ENCODE measurements around the gene OR4C45. TPM values are rescaled to one million over a fixed set of nuclear protein-coding genes. Genes with fewer than 3 reads are reported as not detected.
"Not testable (repeated sequence)": the region's sequence is repeated elsewhere in the genome, so short reads cannot be mapped to it uniquely, and the experiment has no call there.

OR4C45 gene
- total RNA-seq: not detected

GRCh38 chr11:50032574-50032973 lies at the start of gene OR4C45:
Gene OR4C45 (plus strand): TSS chr11:50032874.
- DNase-seq (ENCODE audit: extremely low spot score in 2 of 2): no peak
- H3K4me1 ChIP-seq: no peaks in the 10 kb centered on the region
- H3K27me3 ChIP-seq: no peaks in the 10 kb centered on the region
- no peaks in the 10 kb centered on the region for H3K9me3 ChIP-seq
- H3K27ac ChIP-seq: no peak within 1 kb of the TSS
- no peaks in the 10 kb centered on the region for H3K36me3 ChIP-seq
- TF ChIP-seq POLR2AphosphoS5 (IDR thresholded peaks at IDR 0.05; ENCODE audit: insufficient read depth in 1 of 2, low read depth in 1 of 2) (no peak), CTCF (IDR thresholded peaks at IDR 0.05) (no peak), POLR2A (IDR thresholded peaks at IDR 0.05) (no peak)
- H3K4me3 ChIP-seq: no peak within 1 kb of the TSS
- intact Hi-C loops (cut with DNase I): no loop called here

GRCh38 chr11:49995565-49995964 lies 37.1 kb upstream of the OR4C45 start:
- H3K27me3 ChIP-seq: no peaks in the 10 kb centered on the region
- H3K27ac ChIP-seq: no peak overlapping the region
- H3K36me3 ChIP-seq: no peaks in the 10 kb centered on the region
- intact Hi-C loops (cut with DNase I): no loop called here
- no peak overlapping the region for H3K4me3 ChIP-seq
- no peaks in the 10 kb centered on the region for H3K9me3 ChIP-seq
- H3K4me1 ChIP-seq: no peaks in the 10 kb centered on the region
- DNase-seq (ENCODE audit: extremely low spot score in 2 of 2): no peak
- TF ChIP-seq POLR2A (IDR thresholded peaks at IDR 0.05): no peak
- no peak for TF ChIP-seq CTCF (IDR thresholded peaks at IDR 0.05)
- TF ChIP-seq POLR2AphosphoS5 (IDR thresholded peaks at IDR 0.05; ENCODE audit: insufficient read depth in 1 of 2, low read depth in 1 of 2): no peak

DNA sequence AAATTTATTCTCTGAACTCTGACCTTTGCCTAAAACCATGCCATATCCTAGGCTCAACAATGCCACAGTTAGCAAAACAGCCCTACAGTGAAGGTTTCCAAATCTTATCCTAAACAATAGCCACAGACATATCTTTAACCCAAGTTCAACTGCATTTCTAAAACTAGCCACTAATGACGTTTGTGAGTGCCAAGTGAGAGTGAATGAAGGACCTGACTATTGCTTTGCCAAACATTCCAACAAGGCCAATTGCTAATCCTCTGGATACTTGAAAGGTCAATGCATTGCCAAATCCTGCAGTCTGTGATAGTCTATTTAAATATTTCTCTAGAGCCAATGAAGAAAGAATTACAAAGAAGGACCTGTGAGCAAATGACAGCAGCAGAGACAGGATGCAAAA lies 2.5 kb upstream of the OR4C45 start:
- H3K4me3 ChIP-seq: no peak overlapping the region
- TF ChIP-seq CTCF (IDR thresholded peaks at IDR 0.05) (no peak), POLR2A (IDR thresholded peaks at IDR 0.05) (no peak), POLR2AphosphoS5 (IDR thresholded peaks at IDR 0.05; ENCODE audit: insufficient read depth in 1 of 2, low read depth in 1 of 2) (no peak)
- no peaks in the 10 kb centered on the region for H3K36me3 ChIP-seq
- intact Hi-C loops (cut with DNase I): no loop called here
- no peak for DNase-seq (ENCODE audit: extremely low spot score in 2 of 2)
- no peaks in the 10 kb centered on the region for H3K9me3 ChIP-seq
- H3K4me1 ChIP-seq: no peaks in the 10 kb centered on the region
- H3K27me3 ChIP-seq: no peaks in the 10 kb centered on the region
- H3K27ac ChIP-seq: no peak overlapping the region

- H3K27me3 ChIP-seq; H3K4me1 ChIP-seq; H3K4me3 ChIP-seq; DNase-seq (ENCODE audit: extremely low spot score in 2 of 2); H3K9me3 ChIP-seq; H3K27ac ChIP-seq; intact Hi-C loops (cut with DNase I); H3K36me3 ChIP-seq: not testable (repeated sequence)
Measured at GRCh38 chr11:50036239-50036638, 3.6 kb downstream of the OR4C45 start.

- no peaks in the 10 kb centered on the region for H3K36me3 ChIP-seq
- no peak for TF ChIP-seq POLR2A (IDR thresholded peaks at IDR 0.05)
- no peak for TF ChIP-seq CTCF (IDR thresholded peaks at IDR 0.05)
- no peak for TF ChIP-seq POLR2AphosphoS5 (IDR thresholded peaks at IDR 0.05; ENCODE audit: insufficient read depth in 1 of 2, low read depth in 1 of 2)
Measured at GRCh38 chr11:50037251-50037650, 4.6 kb downstream of the OR4C45 start.

DNA sequence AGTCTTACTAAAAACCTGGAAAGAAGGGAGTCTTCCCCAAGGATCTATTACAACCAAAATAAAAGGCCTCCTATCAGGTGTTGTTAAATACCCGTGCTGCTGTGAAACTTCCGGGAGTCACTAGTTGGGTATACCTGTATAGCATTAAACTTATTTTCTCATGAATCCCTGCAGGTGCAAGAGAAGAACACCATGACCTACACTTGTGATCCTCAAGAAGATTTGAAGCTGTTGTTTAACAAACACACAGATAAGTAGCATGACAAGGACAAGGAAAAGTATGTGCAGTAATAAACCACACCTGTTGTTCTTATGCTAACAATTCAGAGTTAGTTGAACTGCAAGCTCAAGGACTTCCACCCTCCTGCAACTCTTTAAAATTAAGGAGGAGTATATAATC lies 12.0 kb downstream of the OR4C45 start:
- H3K36me3 ChIP-seq: no peaks in the 10 kb centered on the region
- no peak for TF ChIP-seq POLR2A (IDR thresholded peaks at IDR 0.05)
- no peak for TF ChIP-seq POLR2AphosphoS5 (IDR thresholded peaks at IDR 0.05; ENCODE audit: insufficient read depth in 1 of 2, low read depth in 1 of 2)
- no peak for TF ChIP-seq CTCF (IDR thresholded peaks at IDR 0.05)
- H3K9me3 ChIP-seq: no peaks in the 10 kb centered on the region
- no peak overlapping the region for H3K27ac ChIP-seq
- DNase-seq (ENCODE audit: extremely low spot score in 2 of 2): no peak
- intact Hi-C loops (cut with DNase I): no loop called here
- no peak overlapping the region for H3K4me3 ChIP-seq
- no peaks in the 10 kb centered on the region for H3K4me1 ChIP-seq
- no peaks in the 10 kb centered on the region for H3K27me3 ChIP-seq

More at GRCh38 chr11:50037251-50037650, 4.6 kb downstream of the OR4C45 start:
- Histone ChIP-seq H3K9me3 (no peaks in the 10 kb centered on the region), H3K27me3 (no peaks in the 10 kb centered on the region), H3K4me3 (no peak overlapping the region), H3K4me1 (no peaks in the 10 kb centered on the region), H3K27ac (no peak overlapping the region)
- intact Hi-C loops (cut with DNase I): no loop called here
- no peak for DNase-seq (ENCODE audit: extremely low spot score in 2 of 2)

DNA sequence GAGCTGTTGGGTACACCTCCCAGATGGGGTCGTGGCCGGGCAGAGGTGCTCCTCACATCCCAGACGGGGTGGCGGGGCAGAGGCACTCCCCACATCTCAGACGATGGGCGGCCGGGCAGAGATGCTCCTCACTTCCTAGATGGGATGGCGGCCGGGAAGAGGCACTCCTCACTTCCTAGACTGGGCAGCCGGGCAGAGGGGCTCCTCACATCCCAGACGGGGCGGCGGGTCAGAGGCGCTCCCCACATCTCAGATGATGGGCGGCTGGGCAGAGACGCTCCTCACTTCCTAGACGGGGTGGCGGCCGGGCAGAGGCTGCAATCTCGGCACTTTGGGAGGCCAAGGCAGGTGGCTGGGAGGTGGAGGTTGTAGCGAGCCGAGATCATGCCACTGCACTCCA lies 30.4 kb downstream of the OR4C45 start:
- H3K4me3 ChIP-seq; H3K27me3 ChIP-seq; H3K27ac ChIP-seq; H3K36me3 ChIP-seq; H3K9me3 ChIP-seq; H3K4me1 ChIP-seq; DNase-seq (ENCODE audit: extremely low spot score in 2 of 2); intact Hi-C loops (cut with DNase I): not testable (repeated sequence)

All from vagina (tissue), 2 donors.